Cardiac septum (tissue), 1 donor: ENCODE measurements around the gene TRAF4. TPM values are rescaled to one million over a fixed set of nuclear protein-coding genes. Genes with fewer than 3 reads are reported as not detected.
A peak's percentile ranks its signal among the peaks of the same experiment; 100 is the strongest.

Experiments used
- DNase-seq: peaks from one replicate; pipeline ENCODE4 v3.0.0-alpha.2; 2020; ENCODE audit warnings: low spot score
- intact Hi-C: fragments of 100-400 bp; cut with DNase I; formaldehyde crosslinking; loops from one replicate; pipeline ENCODE4 v1.14.0; 2022
- long read RNA-seq: library from polyadenylated mRNA; unstranded; transcript quantifications from one replicate; pipeline ENCODE4 v2.0.0, GENCODE V29; 2021
- total RNA-seq: library from RNA; stranded (reverse); fragmentation: NEBNext Ultra II Directional; extraction: Animal tissue kit (Norgen Biotek cat#: 25700); gene quantifications from one replicate; pipeline ENCODE4 v1.2.1, GENCODE V29; 2021
- donor health status: DM: no; HTN: no; CAD: no.

TRAF4 gene, protein sequence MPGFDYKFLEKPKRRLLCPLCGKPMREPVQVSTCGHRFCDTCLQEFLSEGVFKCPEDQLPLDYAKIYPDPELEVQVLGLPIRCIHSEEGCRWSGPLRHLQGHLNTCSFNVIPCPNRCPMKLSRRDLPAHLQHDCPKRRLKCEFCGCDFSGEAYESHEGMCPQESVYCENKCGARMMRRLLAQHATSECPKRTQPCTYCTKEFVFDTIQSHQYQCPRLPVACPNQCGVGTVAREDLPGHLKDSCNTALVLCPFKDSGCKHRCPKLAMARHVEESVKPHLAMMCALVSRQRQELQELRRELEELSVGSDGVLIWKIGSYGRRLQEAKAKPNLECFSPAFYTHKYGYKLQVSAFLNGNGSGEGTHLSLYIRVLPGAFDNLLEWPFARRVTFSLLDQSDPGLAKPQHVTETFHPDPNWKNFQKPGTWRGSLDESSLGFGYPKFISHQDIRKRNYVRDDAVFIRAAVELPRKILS
- total RNA-seq: 2.8 TPM
- long read RNA-seq, partial matches to known transcripts: 0 of 4 reads
- long read RNA-seq, other reads (novel, unspliced or antisense): 3 of 4 reads

DNA sequence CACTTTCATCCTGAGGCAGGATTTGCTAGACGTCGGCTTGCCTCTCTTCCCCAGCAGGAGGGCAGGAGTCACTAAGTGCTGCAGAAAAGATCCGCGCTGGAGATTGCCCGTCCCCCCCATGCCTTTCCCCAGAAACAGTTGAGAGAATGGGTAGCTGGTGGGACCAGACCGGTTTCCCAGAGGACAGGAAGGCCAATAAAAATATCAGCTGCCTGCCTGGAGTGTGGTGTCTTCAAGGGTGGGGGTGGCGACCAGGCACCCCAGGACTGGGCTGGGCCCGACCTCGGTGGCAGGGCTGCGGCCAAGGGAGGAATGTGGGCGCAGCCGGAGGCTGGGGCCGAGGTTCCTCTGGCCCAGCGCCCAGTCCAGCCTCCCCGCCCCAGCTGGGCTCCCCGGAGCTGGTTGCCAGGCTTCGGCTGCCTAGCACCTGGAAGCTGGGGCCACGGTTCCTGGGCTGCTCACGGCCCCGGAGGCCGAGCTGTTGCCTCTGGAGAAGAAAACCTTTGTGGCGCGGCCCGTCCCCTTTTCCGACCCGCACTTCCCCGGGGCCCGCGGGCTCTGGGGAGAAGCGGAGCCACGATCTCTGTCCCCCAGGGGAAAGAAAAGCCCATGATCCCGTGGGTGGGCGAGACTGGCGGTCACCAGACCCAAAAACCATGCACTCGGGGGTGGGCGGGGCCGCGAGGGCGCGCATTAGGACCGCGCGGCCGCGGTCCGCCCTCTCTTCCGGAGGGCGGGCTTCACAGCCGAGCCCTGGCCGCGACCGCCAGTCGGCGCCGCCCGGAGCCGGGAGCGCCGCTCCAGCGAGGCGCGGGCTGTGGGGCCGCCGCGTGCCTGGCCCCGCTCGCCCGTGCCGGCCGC is at the start of gene TRAF4:
Gene TRAF4 (plus strand): TSS at position 769 of the 861 bp plus-strand sequence. CDS start 102 bp downstream, outside the sequence.
- peak; percentile 87 for DNase-seq
- intact Hi-C loops: loop anchor here (1.0 kb wide), 1 partner anchor 15 kb away; the partner anchor contains the start of gene NEK8

DNA sequence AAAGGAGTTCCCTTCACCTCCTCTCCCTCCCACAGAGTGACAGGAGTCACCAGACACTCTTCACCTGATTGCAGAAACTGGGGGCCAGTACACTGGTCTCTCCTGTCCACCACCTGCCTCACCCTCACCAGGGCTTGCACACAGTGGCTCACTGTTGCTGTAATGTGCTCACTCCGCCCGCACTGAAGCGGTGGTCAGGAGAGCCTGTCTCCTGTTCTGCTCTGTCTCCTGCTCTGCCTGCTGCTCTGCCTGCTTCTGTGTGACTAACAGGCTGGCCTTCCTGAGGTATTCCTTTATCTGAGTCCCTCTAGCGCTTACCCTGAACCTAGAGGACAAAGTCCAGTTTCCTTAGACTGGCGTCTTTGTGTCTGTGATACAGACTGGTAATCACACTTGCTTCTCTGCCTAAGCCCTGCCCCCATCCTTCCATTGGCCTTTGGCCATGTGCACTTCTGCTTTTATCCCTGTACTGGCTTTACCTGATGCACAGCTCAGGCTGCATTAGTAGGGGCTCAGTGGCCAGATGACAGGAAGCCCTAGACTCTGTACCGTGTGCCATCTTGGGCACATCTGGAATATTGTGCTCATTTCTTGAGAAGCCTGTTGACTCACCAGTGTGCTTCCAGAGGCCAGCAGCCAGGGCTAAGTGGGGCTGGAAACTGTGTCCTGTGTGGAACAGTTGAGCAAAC is 45.4 kb upstream of the TRAF4 start:
- DNase-seq: no peak
- intact Hi-C loops: no loop called here

DNA sequence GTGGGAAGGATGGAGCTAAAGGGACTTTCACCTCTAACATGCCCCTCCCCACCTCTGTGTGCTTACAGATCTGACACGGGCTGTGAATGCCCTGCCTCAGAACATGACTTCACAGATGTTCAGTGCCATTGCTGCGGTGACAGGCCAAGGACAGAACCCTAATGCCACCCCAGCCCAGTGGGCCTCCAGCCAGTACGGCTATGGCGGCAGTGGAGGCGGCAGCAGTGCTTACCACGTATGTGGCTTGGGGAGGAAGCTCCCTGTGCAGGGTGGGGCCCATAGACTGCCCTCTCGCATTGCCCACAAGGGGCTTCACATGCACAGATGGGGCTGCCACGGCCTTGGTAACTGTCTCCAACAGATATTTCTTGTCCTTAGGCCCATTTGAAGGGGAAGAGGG is 43.5 kb upstream of the TRAF4 start:
- intact Hi-C loops: no loop called here
- no peak for DNase-seq

DNA sequence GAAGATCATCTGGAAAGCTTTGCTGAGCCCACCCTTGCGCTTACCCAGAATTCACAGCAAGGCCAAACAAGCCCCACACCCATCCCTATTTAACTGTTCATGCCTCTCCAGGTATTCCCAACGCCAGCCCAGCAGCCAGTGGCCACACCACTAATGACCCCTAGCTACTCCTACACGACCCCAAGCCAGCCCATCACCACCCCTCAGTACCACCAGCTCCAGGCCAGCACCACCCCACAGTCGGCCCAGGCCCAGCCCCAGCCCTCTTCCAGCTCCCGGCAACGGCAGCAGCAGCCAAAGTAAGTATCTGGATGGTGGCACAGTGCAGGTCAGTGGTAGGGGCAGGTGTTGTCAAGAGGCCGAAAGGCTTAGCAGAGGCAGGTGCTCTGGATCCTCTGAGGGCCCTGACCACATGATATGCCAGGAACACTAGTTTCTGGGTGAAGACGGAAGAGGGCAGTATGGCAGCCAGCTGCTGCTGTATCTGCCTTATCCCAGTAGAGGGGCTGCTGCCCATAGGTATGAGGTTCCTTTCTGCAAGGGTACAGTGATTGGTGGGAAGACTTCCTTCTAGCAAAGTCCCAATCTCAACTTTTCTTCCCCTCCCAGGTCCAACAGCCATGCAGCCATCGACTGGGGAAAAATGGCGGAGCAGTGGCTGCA is 42.9 kb upstream of the TRAF4 start:
- intact Hi-C loops: no loop called here
- no peak for DNase-seq

DNA sequence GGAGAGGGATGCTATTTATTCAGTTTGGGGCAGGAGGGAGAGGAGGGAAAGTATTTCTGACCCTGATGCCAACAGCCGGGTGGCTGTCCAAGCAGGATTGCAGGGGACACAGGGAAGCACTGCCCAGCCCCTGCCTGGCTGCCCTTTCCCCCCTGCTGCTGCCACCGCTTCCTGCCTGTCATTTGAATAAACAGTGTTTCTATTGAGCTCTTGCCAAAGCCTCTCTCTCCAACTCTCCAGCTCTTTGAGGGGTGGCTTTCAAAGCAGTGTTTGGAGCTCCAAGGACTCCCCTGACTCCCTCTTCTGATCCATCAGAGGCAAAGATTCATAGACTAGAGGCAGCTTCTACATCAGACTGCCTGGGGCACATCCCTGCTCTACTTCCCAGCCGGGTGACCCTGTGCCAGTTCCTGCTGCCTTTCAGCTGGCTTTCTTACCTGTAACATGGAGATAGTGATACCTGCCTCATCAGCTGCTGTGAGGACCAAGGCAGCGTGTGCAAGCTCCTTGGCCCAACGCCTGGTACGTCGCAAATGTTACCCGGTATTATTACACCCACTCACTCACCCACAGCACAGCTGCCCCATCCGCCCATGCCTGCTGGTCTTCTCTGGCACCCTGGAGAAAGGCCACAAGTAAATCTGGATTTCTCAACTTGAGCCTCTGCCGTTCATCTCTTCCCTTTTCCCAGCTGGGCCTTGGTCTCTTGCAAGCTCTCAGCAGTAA is 41.6 kb upstream of the TRAF4 start:
- intact Hi-C loops: no loop called here
- DNase-seq: no peak

DNA sequence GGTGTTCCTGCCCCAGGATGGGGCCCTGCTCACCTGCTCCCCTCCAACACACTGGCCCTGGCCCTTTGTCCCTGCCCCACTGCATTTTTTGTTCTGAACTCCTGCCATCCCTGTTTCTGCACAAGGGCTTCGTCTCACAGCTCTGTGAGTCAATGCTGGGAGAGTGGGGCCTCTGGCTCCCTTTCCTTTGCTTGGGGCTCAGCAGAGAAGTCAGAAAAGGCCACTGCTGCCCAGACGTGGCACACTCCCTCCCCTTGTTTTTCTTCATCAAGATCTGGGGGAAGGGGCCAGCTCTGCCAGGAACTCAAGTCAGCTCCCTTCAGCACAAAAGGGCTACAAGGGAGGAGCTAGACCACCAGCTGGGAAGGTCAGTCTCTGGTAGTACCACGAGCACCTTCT is 41.1 kb upstream of the TRAF4 start:
- DNase-seq: no peak

DNA sequence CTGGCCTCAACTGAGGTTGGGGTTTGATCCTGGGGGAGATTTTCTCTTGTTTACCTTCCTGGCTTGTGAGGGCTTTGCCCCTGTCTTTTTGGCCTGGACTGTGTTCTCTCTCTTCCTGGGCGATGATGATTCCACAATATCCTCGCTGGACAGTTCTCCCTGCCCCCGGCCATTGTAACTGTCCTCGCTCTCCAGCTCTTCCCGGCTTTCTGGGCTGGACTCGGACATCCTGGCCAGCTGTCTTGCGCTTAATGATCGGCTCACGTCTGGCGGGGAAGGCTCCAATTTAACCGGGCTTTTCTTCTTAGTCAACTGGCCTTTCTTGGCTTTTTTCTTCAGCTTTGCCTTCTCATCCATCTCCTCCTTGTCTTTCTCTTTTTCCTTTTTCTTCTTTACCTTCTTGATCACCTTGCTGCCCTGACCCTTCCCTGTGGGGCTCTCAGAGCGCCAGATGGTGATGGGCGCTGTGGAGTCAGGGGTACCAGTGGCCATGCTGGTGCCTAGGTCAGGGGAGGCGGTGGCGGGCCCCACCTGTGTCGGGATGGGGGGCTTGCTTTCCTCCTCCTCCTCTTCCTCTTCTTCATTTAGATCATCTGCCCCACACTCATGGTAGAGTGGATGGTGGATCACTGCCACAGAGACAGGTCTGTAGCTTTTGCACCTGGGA is 40.1 kb upstream of the TRAF4 start:
- intact Hi-C loops: no loop called here
- DNase-seq: no peak

More for the DNA sequence above, 41.1 kb upstream of the TRAF4 start:
- intact Hi-C loops: no loop called here

DNA sequence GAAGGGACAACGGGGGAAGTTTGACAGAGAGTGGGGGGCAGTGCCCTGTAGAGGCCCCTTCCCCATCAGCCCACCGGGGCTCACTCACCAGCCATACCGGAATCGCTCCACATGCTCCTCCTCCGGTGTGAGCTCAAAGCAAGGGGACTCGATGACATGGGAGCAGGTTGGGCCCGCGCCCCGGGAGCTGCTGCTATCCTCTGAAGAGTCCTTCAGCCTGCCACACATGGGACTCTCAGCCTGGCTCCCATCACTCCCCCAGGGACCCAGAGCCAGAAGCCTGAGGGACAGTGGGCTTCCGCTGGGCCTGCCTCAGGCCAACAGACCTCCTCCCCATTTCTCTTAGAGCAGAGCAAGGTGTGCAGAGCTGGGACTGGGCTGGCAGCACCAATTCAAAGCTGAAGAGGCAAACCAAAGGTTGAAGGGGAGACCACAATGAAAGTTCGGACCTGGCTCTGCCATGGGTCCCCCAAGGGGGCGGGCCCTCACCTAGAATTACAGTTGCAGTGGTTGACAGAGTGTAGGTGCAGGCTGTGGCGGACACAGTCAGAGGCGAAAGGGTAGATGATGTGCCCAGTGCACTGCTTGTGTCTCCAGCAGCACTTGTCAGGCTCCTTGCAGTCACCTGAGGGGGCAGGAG is 39.5 kb upstream of the TRAF4 start:
- intact Hi-C loops: no loop called here
- no peak for DNase-seq

DNA sequence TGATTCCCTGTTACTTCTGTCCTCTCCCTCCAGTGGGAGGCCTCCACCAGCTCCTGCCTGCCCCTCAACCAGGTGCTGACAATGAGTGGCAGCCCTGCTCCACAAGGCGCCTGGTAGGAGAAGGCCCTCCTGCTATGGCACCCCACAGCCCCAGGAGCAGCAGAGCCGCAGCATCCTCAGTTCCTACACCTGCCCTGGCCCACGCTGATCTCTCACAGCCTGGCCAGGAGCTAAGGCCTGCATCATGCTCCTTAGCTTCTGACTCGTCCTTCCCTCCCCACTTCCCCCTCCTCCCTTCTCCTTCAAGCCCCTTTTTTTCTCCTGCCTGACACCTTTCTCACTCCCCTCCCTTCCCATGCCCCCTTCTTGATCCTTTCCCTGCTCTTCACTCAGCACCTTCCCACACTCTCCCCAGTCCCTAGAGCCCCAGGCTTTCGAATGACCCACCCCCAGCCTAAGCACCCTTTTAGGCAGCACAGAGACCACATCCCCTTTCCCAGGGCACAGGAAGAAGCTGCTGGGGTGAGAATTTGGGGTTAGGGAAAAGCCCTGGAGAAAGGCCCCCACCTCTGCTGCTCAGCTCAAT is 38.6 kb upstream of the TRAF4 start:
- intact Hi-C loops: no loop called here
- DNase-seq: no peak

DNA sequence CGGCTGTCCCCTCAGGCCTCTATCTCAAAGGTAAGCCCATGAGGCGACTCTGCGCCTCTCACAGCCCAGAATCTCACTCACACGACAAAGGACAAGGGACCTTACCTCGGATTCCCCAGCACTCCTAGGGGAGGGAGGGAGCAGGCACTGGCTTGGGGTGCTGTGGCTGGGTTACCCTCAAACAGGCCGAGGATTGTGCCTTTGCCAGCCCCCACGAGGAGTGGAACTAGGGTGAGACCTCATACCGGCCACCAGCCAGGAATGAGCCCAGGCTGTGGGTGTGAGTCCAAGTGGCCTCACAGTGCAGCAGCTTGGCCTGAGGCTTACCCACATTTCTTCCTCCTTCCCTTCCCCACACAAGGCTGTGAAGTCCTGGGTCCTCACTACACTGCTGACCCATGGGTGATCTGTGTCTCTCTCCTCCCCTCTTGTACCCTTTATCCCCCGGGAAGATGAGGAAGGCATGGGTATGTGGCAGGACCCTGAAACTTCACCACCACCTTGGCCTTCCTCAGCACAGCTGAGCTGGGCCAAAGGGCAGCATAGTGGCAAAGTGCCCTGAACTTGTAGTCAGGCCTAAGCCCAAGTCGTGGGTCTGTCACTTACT is 38.0 kb upstream of the TRAF4 start:
- intact Hi-C loops: no loop called here

DNA sequence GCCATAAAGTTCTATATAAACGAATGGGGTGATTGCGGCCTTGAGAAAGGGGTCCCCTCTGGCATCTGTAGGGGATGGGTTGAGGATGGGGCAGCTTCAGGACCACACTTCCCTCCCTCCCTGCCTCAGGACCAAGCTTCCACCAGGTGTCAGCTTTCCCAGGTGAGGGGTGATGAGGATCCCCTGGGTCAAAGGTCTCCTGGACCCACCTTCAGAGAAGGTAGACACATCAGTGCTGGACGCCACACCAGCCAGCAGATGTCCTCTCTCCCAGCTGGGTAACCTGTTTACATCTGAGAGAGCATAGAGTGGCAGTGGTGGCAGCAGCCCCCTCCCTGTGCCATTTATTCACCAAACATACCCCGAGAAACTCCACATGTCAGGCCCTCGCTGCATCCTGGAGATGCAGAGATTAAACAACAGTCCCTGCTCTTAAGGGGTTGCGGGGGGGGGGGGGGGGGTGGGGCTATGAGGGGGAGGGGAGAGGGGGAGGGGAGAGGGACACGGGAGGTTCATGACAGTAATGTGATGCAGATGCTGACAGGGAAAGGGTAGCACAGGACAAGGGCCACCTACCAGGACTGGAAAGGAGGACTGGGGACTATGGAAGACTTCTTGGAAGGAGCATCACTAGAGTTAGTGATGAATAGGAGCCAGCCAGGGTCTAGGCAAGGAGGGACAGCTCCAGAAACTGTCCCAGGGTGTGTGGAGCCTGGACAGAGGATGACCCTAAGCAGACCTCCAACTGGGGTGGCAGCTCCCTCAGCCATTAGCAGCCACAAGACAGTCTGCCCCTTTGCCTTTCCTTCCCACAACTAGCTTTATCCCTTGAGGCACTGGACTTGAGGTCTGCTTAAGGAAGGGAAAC is 37.1 kb upstream of the TRAF4 start:
- DNase-seq: no peak
- intact Hi-C loops: no loop called here

More for the DNA sequence above, 38.0 kb upstream of the TRAF4 start:
- DNase-seq: no peak

DNA sequence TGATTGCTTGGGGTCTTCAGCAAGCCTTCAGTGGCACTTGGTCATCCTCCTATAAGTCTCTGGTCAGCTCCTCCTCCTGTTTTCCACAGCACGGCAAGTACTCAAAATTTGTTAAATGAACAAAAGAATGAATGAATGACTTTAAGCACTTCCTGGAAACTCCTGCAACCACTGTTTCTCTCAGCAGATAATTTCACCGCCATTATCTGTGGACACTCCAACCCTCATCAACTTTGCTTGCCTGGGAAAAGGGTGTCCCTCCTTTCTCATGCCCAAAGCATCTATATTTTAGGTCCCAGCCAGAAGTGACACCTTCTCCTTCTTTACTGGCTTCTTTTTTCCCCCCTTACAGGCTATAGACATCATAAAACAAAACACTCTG is 36.5 kb upstream of the TRAF4 start:
- intact Hi-C loops: no loop called here
- no peak for DNase-seq

DNA sequence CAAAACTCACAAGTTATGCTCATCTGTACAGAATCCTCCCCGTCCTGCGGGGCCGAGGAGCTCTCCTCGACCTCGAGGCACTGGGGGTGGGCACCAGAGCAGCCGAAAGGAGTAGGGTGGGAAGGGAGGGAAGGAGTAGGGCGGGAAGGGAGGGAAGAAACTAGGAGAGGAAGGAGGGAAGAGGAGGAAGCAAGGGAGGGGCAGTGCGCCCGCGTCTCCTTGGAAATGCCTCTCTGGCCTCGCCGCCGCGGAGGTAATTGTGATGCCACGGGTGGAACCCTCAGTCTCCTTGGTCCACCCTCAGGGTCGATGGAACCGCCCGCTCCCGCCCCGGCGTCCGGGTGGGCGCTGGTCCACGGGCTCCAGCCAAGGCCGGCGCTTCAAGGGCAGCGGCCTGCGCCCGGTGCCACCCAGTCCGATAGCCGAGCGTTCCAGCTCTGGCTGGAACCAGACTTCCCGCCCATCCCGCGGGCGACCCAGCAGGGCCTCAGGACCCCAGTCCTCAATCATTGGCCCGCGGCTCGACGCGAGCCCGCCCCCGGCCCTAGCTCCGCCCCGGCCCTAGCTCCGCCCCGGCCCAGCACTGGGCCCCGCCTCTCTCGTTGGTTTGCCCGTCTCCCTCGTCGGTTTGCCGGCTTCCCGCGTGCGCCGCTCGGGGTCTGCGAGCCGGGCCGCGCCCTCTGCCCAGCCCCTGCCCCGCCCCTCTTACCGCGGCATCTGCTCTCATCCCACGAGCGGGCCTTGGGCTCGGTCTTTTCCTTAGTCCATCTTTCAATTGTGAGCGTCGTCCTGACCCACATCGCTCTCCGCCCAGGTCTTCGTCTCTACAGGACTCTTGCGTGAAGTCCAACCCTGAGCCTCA is 32.7 kb upstream of the TRAF4 start:
- peak; percentile 96 for DNase-seq
- intact Hi-C loops: no loop called here

DNA sequence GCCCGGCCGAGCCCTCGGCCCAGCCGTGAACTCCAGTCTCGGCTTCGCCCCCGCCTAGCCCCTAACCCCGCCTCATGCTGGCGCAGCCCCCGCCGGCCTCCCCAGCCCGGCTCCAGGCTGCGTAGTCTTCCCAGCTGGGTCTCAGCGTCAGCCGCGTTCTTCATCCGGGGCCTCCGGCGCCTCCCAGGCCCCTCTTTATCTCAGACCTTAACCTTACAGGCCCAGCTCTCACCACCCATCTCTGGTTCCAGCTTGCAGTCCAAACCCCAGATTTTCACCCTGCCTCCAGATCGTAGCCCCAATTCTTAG is 32.1 kb upstream of the TRAF4 start, which contains the start of gene PROCA1:
Gene PROCA1 (minus strand): TSS at position 166 of the 309 bp plus-strand sequence. CDS start 228 bp downstream, outside the sequence.
- intact Hi-C loops: no loop called here

DNA sequence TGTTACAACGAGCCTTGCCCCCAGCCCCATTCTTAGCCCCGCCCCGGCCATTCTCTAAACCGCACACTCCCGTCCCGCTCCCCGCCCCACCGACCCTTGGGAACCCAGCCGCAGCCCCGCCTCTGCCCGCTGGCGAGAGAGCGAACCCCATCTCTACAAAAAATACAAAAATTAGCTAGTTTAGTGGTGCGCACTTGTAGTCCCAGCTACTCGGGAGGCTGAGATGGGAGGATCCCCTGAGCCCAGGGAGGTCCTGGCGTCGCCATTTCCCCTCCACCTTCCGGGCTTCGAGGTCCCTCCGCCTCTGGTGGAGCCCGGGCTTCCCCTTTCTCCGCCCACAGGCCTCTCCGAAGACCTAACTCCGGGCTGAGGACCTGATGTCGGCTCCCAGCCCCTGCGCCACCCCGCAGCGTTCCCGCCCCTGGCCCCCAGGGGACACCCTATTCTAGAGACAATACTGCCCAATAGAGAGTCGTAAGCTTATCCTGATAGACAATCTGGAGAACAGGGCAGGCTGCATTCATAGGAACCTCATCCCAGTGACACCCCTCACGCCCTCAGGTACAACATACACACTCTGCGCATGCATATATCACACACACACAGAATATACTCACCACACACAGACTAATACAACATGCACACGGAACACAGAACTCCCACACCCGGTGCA is 31.6 kb upstream of the TRAF4 start:
- intact Hi-C loops: no loop called here
- peak; percentile 87 for DNase-seq

More for the DNA sequence above, 32.1 kb upstream of the TRAF4 start, which contains the start of gene PROCA1:
- DNase-seq: no peak
